ENCODE results near the gene TENM3.

TENM3 gene

DNA sequence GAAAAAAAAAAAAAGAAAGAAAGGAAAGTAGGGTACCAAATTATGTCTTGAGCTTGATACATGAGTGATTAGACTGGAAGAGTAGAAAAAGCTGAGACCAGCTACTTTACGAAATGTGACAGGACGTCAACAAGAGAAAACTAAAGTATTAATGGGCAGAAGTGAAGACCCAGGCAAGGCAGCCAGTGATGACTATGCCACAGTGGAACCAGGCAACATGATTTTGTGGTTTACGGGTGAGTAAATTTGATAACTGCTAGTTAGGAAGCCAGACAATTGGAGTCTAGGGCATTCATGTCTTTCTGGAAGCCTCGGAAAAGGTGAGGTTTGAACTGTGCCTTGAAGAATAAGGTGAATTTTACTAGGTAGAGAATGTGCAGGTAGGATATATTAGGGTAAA lies 326.4 kb downstream of the TENM3 start:
- TF ChIP-seq, protein P1, sequence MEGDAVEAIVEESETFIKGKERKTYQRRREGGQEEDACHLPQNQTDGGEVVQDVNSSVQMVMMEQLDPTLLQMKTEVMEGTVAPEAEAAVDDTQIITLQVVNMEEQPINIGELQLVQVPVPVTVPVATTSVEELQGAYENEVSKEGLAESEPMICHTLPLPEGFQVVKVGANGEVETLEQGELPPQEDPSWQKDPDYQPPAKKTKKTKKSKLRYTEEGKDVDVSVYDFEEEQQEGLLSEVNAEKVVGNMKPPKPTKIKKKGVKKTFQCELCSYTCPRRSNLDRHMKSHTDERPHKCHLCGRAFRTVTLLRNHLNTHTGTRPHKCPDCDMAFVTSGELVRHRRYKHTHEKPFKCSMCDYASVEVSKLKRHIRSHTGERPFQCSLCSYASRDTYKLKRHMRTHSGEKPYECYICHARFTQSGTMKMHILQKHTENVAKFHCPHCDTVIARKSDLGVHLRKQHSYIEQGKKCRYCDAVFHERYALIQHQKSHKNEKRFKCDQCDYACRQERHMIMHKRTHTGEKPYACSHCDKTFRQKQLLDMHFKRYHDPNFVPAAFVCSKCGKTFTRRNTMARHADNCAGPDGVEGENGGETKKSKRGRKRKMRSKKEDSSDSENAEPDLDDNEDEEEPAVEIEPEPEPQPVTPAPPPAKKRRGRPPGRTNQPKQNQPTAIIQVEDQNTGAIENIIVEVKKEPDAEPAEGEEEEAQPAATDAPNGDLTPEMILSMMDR (IDR thresholded peaks at IDR 0.05; ENCODE audit: low read depth, low read length): no peak
- no peak overlapping the region for H3K4me3 ChIP-seq (ENCODE audit: low read depth, low read length)

DNA sequence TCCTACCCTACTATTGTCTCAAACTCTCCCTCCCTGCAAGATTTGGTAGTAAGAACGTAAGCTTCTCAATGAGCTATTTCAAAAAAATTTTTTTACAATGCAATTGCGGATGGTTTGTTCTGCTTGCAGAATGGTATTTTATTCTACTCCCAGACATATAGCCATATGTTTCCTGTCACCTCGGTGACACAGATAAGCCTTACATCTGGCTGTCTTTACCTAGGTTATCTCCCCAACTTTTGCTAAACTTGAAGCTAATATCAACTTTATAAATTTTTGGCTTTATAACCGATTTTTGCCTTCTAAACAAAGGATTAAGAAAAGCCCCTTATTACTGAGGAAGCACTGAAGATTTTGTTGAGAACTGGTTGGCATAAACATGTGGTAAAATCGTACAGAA lies 331.5 kb downstream of the TENM3 start:
- no peak overlapping the region for H3K4me3 ChIP-seq (ENCODE audit: low read depth, low read length)
- TF ChIP-seq, protein P1 (IDR thresholded peaks at IDR 0.05; ENCODE audit: low read depth, low read length): no peak

DNA sequence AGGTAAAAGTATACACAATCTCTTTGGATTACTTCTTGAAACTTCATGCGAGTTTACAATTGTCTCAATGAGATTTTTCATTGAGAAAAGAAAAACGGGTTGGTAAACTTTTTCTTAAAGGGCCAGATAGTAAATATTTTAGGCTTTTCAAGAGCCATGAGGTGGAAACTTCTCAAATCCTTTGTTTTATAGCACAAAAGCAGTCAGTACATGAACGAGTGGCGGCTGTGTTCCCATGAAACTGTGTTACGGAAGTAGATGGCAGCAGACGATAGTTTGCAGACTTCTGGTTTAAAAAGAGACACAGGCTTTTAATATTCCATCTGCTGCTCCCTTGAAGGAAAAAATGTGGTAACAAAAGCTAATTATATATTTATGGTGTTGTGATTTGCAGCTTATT lies 332.0 kb downstream of the TENM3 start:
- no peak overlapping the region for H3K4me3 ChIP-seq (ENCODE audit: low read depth, low read length)

DNA sequence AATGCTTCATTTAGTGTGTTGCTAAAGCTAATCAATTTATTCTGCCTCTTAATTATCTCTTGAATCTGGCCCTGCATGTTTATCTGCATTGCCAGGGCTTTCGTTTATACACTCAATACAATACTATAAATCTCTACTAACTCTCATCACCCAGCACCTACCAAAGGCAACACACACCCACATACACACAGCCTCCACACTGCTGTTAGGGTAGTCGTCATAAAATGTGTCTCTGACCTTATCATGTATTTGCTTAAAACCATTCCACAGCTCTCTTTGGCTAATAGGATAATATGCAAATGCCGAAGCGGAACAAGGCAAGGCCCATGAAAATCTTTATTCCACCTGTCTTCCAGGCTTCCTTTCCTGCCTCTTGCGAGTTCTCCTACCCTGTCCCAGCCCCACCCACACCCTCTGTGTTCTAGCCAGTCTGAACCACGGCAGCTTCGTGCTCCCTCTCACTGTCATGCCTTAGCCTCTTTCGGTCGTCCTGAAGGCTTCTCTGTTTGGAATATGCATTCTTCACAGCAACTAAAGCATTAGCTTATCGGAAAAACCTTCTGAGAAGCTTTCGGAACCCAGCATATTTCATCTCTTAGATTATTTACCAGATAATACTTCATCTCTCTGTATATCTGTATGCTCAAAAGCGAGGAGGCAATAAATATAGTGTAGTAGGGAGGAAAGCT lies 333.5 kb downstream of the TENM3 start:
- TF ChIP-seq, protein P1 (IDR thresholded peaks at IDR 0.05; ENCODE audit: low read depth, low read length): no peak
- peak overlapping the region; percentile 27 for H3K4me3 ChIP-seq (ENCODE audit: low read depth, low read length)

More for the DNA sequence above, 332.0 kb downstream of the TENM3 start:
- TF ChIP-seq, protein P1 (IDR thresholded peaks at IDR 0.05; ENCODE audit: low read depth, low read length): no peak

DNA sequence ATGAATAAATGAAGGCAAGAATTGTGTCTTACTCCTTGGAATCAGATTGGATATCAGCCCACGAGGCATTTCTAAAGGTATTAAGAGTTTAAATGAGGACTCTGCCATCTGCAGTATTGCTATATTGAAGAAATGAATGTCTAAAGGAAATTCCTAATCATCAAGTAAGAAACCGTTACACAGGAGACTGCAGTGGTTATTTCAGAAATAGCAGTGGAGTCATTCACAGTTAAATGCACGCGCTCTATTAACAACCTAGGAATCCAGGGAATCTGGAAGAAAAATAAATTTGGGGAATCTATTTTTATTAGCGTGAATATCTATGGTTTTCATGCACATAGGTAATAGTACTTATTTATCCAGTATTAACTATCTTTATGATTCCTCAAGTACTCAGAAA lies 334.2 kb downstream of the TENM3 start:
- TF ChIP-seq, protein P1 (IDR thresholded peaks at IDR 0.05; ENCODE audit: low read depth, low read length): no peak
- peak overlapping the region; percentile 27; the same call in 1 of the 2 replicates for H3K4me3 ChIP-seq (ENCODE audit: low read depth, low read length)

DNA sequence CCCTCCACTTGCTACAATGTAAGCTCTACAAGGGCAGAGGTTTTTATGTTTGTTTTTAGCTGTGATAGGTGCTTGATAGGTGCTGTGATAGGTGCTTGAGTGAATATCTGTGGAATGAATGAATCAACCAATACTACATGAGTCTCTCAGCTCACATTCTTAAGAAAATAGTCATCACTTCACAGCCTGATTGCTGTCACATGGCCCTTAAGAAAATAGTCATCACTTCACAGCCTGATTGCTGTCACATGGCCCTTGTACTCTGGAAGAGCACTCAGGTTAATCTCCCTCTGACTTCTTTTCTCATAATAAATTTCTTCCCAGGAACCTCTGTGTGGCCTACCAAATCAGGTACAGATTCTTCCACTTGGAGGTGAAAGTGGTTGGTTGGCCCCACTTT lies 335.2 kb downstream of the TENM3 start:
- TF ChIP-seq, protein P1 (IDR thresholded peaks at IDR 0.05; ENCODE audit: low read depth, low read length): no peak
- H3K4me3 ChIP-seq (ENCODE audit: low read depth, low read length): no peak overlapping the region

DNA sequence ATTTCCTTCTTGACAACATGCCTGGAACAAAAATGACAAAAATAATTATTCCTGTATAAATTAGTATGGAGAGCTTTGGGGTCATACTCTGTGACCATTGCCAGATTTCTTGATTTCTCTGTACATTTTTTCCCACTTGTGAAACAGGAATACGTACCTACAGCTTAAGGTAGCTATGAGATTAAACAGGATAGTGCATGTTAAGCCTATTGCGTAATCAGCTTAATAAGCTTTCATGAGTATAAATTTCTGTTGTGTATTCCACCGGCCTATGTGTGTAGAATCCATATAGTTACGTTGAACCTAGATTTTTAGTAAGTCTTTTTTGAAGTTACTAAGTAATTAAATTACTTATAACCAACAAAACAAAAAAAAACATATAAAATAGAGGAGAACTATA lies 339.0 kb downstream of the TENM3 start:
- TF ChIP-seq, protein P1 (IDR thresholded peaks at IDR 0.05; ENCODE audit: low read depth, low read length): no peak
- no peak overlapping the region for H3K4me3 ChIP-seq (ENCODE audit: low read depth, low read length)
